GM12865 (cell line): ENCODE data around the gene ATP13A3.

Experiments used
- DNase-seq: peaks from one replicate; pipeline ENCODE4 v3.0.0; 2010; ENCODE audit warnings: low read depth
- H3K4me3 ChIP-seq: 2 replicates; pipeline ENCODE4 v1.5.1; 2011; ENCODE audit warnings: mild to moderate bottlenecking, low read depth, low read length, control low read depth
- TF ChIP-seq, protein P1 (sequence below): IDR thresholded peaks from 2 replicates; pipeline ENCODE4 v1.5.1; 2011; ENCODE audit warnings: low read length, control low read depth, low read depth, inconsistent platforms; ENCODE audit not compliant: insufficient read depth; ENCODE audit errors: missing control alignments

Gene ATP13A3

DNA sequence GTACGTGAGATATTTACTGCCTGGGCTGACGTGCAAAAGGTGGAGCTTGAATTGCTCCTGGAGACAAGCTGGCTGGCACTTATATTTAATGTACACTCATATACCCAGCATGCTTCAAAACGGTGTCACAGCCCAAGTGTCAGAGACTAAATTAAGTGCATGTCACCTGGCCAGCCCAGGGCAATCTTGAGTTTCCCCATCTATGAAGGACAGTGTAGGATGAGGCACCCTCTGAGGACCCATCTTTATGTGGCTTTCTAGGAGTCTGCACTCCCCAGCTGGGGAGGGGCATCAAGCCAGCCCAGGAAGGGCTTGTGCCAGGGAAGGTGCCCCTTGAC, 122.5 kb downstream of the ATP13A3 start:
- H3K4me3 ChIP-seq = no peak overlapping the region
- no peak for DNase-seq
- TF ChIP-seq, protein P1, sequence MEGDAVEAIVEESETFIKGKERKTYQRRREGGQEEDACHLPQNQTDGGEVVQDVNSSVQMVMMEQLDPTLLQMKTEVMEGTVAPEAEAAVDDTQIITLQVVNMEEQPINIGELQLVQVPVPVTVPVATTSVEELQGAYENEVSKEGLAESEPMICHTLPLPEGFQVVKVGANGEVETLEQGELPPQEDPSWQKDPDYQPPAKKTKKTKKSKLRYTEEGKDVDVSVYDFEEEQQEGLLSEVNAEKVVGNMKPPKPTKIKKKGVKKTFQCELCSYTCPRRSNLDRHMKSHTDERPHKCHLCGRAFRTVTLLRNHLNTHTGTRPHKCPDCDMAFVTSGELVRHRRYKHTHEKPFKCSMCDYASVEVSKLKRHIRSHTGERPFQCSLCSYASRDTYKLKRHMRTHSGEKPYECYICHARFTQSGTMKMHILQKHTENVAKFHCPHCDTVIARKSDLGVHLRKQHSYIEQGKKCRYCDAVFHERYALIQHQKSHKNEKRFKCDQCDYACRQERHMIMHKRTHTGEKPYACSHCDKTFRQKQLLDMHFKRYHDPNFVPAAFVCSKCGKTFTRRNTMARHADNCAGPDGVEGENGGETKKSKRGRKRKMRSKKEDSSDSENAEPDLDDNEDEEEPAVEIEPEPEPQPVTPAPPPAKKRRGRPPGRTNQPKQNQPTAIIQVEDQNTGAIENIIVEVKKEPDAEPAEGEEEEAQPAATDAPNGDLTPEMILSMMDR = no peak

DNA sequence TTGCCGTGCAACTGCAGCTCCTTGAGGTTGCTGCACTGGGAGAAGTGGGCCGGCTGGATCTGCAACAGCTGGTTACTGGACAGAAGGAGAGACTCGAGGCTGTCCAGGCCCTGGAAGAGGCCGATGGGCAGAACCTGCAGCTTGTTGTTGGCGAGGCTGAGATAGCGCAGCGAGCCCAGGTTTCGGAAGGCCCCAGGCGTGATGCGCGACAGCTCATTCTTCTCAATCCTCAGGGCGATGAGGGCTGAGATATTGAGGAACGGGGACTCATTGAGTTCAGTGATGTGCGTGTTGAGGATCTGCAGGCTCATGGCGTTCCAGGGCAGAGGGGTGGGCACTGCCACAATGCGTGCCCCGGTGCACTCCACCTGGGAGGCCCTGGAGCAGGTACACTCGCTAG, 126.2 kb downstream of the ATP13A3 start:
- H3K4me3 ChIP-seq = no peak overlapping the region
- DNase-seq = no peak
- TF ChIP-seq, protein P1 = no peak

DNA sequence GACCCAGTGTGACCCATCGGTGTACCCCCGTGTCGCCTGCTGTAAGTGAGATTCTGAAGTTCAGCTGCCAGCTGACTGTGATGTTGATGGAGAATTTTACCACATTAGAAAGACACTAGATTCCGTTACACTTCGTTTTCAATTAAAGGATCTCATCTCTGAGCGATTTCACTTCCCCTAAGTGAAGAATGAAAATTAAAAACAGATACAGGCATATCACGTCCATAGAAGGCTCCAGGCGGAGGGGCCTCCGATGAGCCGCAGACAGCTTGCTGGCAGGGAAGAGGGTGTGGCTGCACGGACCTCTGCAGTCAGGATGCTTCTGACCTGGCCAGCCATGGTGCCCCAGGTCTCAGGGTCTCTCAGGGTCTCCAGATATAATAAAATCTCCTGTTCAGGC, 129.1 kb downstream of the ATP13A3 start:
- TF ChIP-seq, protein P1 = no peak
- DNase-seq = no peak

DNA sequence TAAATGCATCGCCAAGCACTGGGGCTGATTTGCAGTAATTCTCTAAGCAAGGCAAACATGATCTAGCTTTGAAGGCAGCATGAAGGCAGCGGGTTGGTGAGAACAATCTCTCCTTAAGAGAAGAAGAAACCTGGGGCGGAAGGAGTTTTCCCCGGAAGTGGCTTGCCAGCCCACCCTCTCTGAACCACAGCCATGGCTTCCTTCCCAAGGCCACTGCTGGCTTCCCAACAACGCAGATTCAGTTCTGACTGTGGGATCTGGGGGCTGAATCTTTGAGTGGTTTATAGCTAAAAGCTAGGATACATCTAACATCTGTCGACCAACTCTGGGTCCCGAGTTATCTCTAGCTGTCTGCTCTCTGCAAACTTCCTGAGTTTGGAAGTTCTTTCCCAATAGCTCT, 131.4 kb downstream of the ATP13A3 start:
- no peak overlapping the region for H3K4me3 ChIP-seq
- no peak for DNase-seq
- TF ChIP-seq, protein P1 = no peak

More for the DNA sequence above, 129.1 kb downstream of the ATP13A3 start:
- no peak overlapping the region for H3K4me3 ChIP-seq

DNA sequence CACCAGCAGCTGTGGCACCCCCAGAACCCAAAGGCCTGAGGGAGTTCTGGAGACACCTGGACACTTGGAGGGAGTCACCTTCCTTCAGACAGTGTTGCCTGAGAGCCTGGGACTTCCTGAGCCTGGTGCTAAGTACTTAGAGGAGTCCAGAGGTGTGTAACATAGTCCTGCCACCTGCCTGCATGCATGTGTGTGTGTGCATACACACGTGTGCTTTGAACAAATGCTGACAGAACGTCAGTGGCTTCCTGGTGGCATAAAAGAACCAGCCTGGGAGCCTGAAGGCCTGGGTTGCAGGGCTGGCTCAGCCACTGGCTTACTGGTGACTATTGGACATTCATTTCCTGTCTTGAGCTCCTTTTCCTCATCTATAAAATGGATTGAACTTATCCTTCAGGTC, 132.5 kb downstream of the ATP13A3 start:
- DNase-seq = no peak
- TF ChIP-seq, protein P1 = no peak
- no peak overlapping the region for H3K4me3 ChIP-seq
